Liver (tissue), 9 donors: ENCODE measurements around the gene DPF3. TPM values are rescaled to one million over a fixed set of nuclear protein-coding genes. Genes with fewer than 3 reads are reported as not detected.

Source experiments
- DNase-seq: peaks from one replicate; pipeline ENCODE4 v3.0.0-alpha.2; 2017; ENCODE audit warnings: low spot score
- H3K27ac ChIP-seq, 2 donors: one replicate each; pipeline ENCODE4 v1.7.0; 2013; ENCODE audit warnings: inconsistent platforms in 2 of 2, low read length in 2 of 2, control low read depth in 1 of 2, low read depth in 1 of 2, mild to moderate bottlenecking in 1 of 2
- H3K27me3 ChIP-seq, 4 donors: one replicate each; pipeline versions ENCODE4 v1.6.1 to v1.7.0; 2013; ENCODE audit warnings: low read length in 3 of 4, inconsistent platforms in 1 of 4, mild to moderate bottlenecking in 1 of 4, moderate library complexity in 1 of 4; ENCODE audit not compliant: control insufficient read depth in 4 of 4, insufficient read depth in 4 of 4
- H3K36me3 ChIP-seq, 4 donors: one replicate each; pipeline versions ENCODE4 v1.6.1 to v1.7.0; 2013; ENCODE audit warnings: low read length in 3 of 4, mild to moderate bottlenecking in 3 of 4, low read depth in 1 of 4, moderate library complexity in 1 of 4; ENCODE audit not compliant: control insufficient read depth in 4 of 4, insufficient read depth in 3 of 4
- H3K4me1 ChIP-seq, 4 donors: one replicate each; pipeline versions ENCODE4 v1.6.1 to v1.7.0; 2013; ENCODE audit warnings: low read length in 3 of 4, mild to moderate bottlenecking in 3 of 4, moderate library complexity in 1 of 4; ENCODE audit not compliant: control insufficient read depth in 4 of 4, insufficient read depth in 4 of 4
- H3K4me3 ChIP-seq, 3 donors: one replicate each; pipeline versions ENCODE4 v1.6.1 to v1.7.0; 2013; ENCODE audit warnings: low read length in 3 of 3, control low read depth in 1 of 3, low read depth in 1 of 3, mild to moderate bottlenecking in 1 of 3
- H3K9ac ChIP-seq, 2 donors: one replicate each; pipeline ENCODE4 v1.7.0; 2013; ENCODE audit warnings: low read length in 2 of 2, mild to moderate bottlenecking in 2 of 2, moderate library complexity in 2 of 2, control low read depth in 1 of 2, low read depth in 1 of 2
- H3K9me3 ChIP-seq, 4 donors: one replicate each; pipeline versions ENCODE4 v1.6.1 to v1.7.0; 2013; ENCODE audit warnings: low read length in 3 of 4; ENCODE audit not compliant: control insufficient read depth in 4 of 4
- ATF3 ChIP-seq: IDR thresholded peaks from 2 replicates; pipeline ENCODE4 v1.6.1; 2016; ENCODE audit warnings: antibody characterized with exemption
- CTCF ChIP-seq: fragments of 150-350 bp; IDR thresholded peaks from 2 replicates; pipeline ENCODE4 v1.5.1; 2017; ENCODE audit warnings: improper control_type of control experiment, low read depth, low read length; ENCODE audit not compliant: missing input control
- EGR1 ChIP-seq, 2 donors: IDR thresholded peaks; 2 replicates each; pipeline ENCODE4 v1.6.1; 2016 to 2018; ENCODE audit warnings: antibody characterized with exemption in 2 of 2, low read depth in 2 of 2
- FOXA1 ChIP-seq: IDR thresholded peaks from 2 replicates; pipeline ENCODE4 v1.6.1; 2016; ENCODE audit warnings: antibody characterized with exemption
- FOXA2 ChIP-seq: IDR thresholded peaks from 2 replicates; pipeline ENCODE4 v1.6.1; 2016; ENCODE audit warnings: antibody characterized with exemption
- GABPA ChIP-seq, 2 donors: IDR thresholded peaks in 1 of 2; conservative IDR thresholded peaks in 1 of 2; 2 replicates each; pipeline ENCODE4 v1.6.1; 2016; ENCODE audit warnings: antibody characterized with exemption in 2 of 2, mild to moderate bottlenecking in 1 of 2, moderate library complexity in 1 of 2
- HNF4A ChIP-seq, 2 donors: conservative IDR thresholded peaks; 2 replicates each; pipeline ENCODE4 v1.6.1; 2016; ENCODE audit warnings: antibody characterized with exemption in 2 of 2, mild to moderate bottlenecking in 2 of 2
- HNF4G ChIP-seq: IDR thresholded peaks from 2 replicates; pipeline ENCODE4 v1.6.1; 2016; ENCODE audit warnings: antibody characterized with exemption
- JUND ChIP-seq, 2 donors: IDR thresholded peaks; 2 replicates each; pipeline ENCODE4 v1.6.1; 2016; ENCODE audit warnings: antibody characterized with exemption in 2 of 2
- MAX ChIP-seq: IDR thresholded peaks from 2 replicates; pipeline ENCODE4 v1.6.1; 2016; ENCODE audit warnings: antibody characterized with exemption
- NR2F2 ChIP-seq: IDR thresholded peaks from 2 replicates; pipeline ENCODE4 v1.6.1; 2016; ENCODE audit warnings: antibody characterized with exemption
- RAD21 ChIP-seq, 2 donors: IDR thresholded peaks; 2 replicates each; pipeline ENCODE4 v1.6.1; 2016; ENCODE audit warnings: antibody characterized with exemption in 2 of 2, mild to moderate bottlenecking in 2 of 2
- REST ChIP-seq: IDR thresholded peaks from 2 replicates; pipeline ENCODE4 v1.6.1; 2016; ENCODE audit warnings: antibody characterized with exemption, mild to moderate bottlenecking
- RXRA ChIP-seq, 2 donors: IDR thresholded peaks; 2 replicates each; pipeline ENCODE4 v1.6.1; 2017 to 2018; ENCODE audit warnings: antibody characterized with exemption in 2 of 2, mild to moderate bottlenecking in 1 of 2
- SP1 ChIP-seq: IDR thresholded peaks from 2 replicates; pipeline ENCODE4 v1.6.1; 2018; ENCODE audit warnings: antibody characterized with exemption, mild to moderate bottlenecking
- TAF1 ChIP-seq: conservative IDR thresholded peaks from 2 replicates; pipeline ENCODE4 v1.6.1; 2016; ENCODE audit warnings: antibody characterized with exemption, mild to moderate bottlenecking
- YY1 ChIP-seq: IDR thresholded peaks from 2 replicates; pipeline ENCODE4 v1.6.1; 2016; ENCODE audit warnings: antibody characterized with exemption, mild to moderate bottlenecking
- ZBTB33 ChIP-seq: IDR thresholded peaks from 2 replicates; pipeline ENCODE4 v1.6.1; 2016; ENCODE audit warnings: antibody characterized with exemption
- whole genome bisulfite sequencing: extraction: QIAGEN DNeasy Blood & Tissue Kit; methylation state at CpG from one replicate; pipeline ENCODE4 v1.1.7; 2013; 5-methylcytosine and 5-hydroxymethylcytosine counted together
- polyA plus RNA-seq, 2 donors: library from polyadenylated mRNA; stranded (reverse) in 1 of 2; unstranded in 1 of 2; fragments of 200-250 nt in 1 of 2; fragments of >200 nt in 1 of 2; fragmentation: Nextera tagmentation in 1 of 2; extraction: Ambion mirVana in 1 of 2; gene quantifications; one replicate each; pipeline versions ENCODE4 v1.2.1 to v1.2.3, GENCODE V29; 2013 to 2015
- total RNA-seq, 2 donors: library from RNA; depleted of rRNA; stranded (reverse); fragments of >200 nt; gene quantifications; one replicate each; pipeline ENCODE4 v1.2.3, GENCODE V29; 2014
- donor health status: healthy.
- donor health status: healthy.
- donor health status: healthy.
- donor health status: healthy.
- donor health status: healthy.

Gene DPF3
- total and polyA plus RNA-seq, 4 donors, result 1.1 to 23.2 (median 2.5) TPM

- no peak overlapping the region for H3K27ac ChIP-seq
- no peaks in the 10 kb centered on the region for H3K36me3 ChIP-seq
- DNase-seq, result no peak
- H3K4me1 ChIP-seq, result peaks cover 0 to 17% (median 7%) of the 10 kb centered on the region in 4 donors
- H3K4me3 ChIP-seq, result no peak overlapping the region
- H3K9me3 ChIP-seq, result no peaks in the 10 kb centered on the region
- TF ChIP-seq FOXA1, result no peak
- TF ChIP-seq ZBTB33, result no peak
- TF ChIP-seq YY1, result no peak
- no peak for TF ChIP-seq SP1
- no peak for TF ChIP-seq RXRA (IDR thresholded peaks at IDR 0.05)
- no peak for TF ChIP-seq NR2F2
- TF ChIP-seq CTCF, result no peak
- TF ChIP-seq HNF4G, result no peak
- no peak for TF ChIP-seq EGR1 (IDR thresholded peaks at IDR 0.05; ENCODE audit: low read depth in 2 of 2)
- TF ChIP-seq FOXA2, result no peak
- no peak for TF ChIP-seq MAX
- TF ChIP-seq TAF1, result no peak
- no peak for TF ChIP-seq REST
- no peak for TF ChIP-seq RAD21 (IDR thresholded peaks at IDR 0.05)
- no peak for TF ChIP-seq JUND (IDR thresholded peaks at IDR 0.05)
- no peak for TF ChIP-seq HNF4A (conservative IDR thresholded peaks at IDR 0.05)
- no peak for TF ChIP-seq ATF3
- no peak for TF ChIP-seq GABPA (IDR thresholded peaks at IDR 0.05 in 1 of 2, conservative IDR thresholded peaks at IDR 0.05 in 1 of 2)
- no peak overlapping the region for H3K9ac ChIP-seq
- 73% methylated on average over 5 of the region's 5 CpGs for WGBS
- H3K27me3 ChIP-seq, result no peaks in the 10 kb centered on the region
Observed at GRCh38 chr14:72907886-72908285, 14.0 kb upstream of the DPF3 start.
